GM21737 (cell line): ENCODE results near the gene GPR132.

ENCODE experiments used
- ATAC-seq: cut with Tn5 transposase; IDR thresholded peaks from one replicate; pipeline ENCODE4 v1.9.1; 2021; ENCODE audit warnings: mild to moderate bottlenecking, moderate library complexity; ENCODE audit not compliant: unreplicated experiment

Gene GPR132

GRCh38 chr14:105006831-105007592 is 58.2 kb downstream of the GPR132 start:
- no peak for ATAC-seq

- no peak for ATAC-seq
These were observed 59.0 kb downstream of the GPR132 start for GRCh38 chr14:105005929-105006830.

GRCh38 chr14:105005329-105005928 is 59.8 kb downstream of the GPR132 start:
- no peak for ATAC-seq
